GM23338 (cell line): Measurements from ENCODE around the gene SOX1. TPM values are rescaled to one million over a fixed set of nuclear protein-coding genes. Genes with fewer than 3 reads are reported as not detected.

Experiments
- ATAC-seq: fragments of 200-7000 bp; cut with Tn5 transposase; 3 replicates; pipeline ENCODE4 v1.9.1; 2020
- DNase-seq: peaks from one replicate; pipeline ENCODE4 v3.0.0-alpha.2; 2015; ENCODE audit warnings: low spot score
- H2AFZ ChIP-seq: fragments of 200-600 bp; sonication (generic); 2 replicates; pipeline ENCODE4 v1.8.0; 2016; ENCODE audit warnings: antibody characterized with exemption, mild to moderate bottlenecking, moderate library complexity
- H3F3A ChIP-seq: fragments of 200-600 bp; sonication (generic); replicated peaks from 2 replicates; pipeline ENCODE4 v1.8.0; 2017; ENCODE audit warnings: antibody characterized with exemption, mixed run types, low read depth
- H3K27ac ChIP-seq: fragments of 200-600 bp; sonication (generic); 2 replicates; pipeline ENCODE4 v1.6.1; 2016; ENCODE audit warnings: low read depth
- H3K27me3 ChIP-seq: fragments of 200-600 bp; sonication (generic); 2 replicates; pipeline ENCODE4 v1.8.0; 2016; ENCODE audit warnings: mild to moderate bottlenecking, mixed run types, moderate library complexity; ENCODE audit not compliant: insufficient read depth
- H3K36me3 ChIP-seq: fragments of 200-600 bp; sonication (generic); 2 replicates; pipeline ENCODE4 v1.8.0; 2016; ENCODE audit warnings: mild to moderate bottlenecking; ENCODE audit not compliant: insufficient read depth
- H3K4me1 ChIP-seq: fragments of 200-600 bp; sonication (generic); 2 replicates; pipeline ENCODE4 v1.8.0; 2016; ENCODE audit warnings: mild to moderate bottlenecking, moderate library complexity; ENCODE audit not compliant: insufficient read depth
- H3K4me2 ChIP-seq: fragments of 200-600 bp; sonication (generic); 2 replicates; pipeline ENCODE4 v1.7.1; 2017; ENCODE audit warnings: mixed run types
- H3K4me3 ChIP-seq: fragments of 200-600 bp; sonication (generic); 2 replicates; pipeline ENCODE4 v1.6.1; 2016; ENCODE audit warnings: mixed run types
- H3K79me2 ChIP-seq: fragments of 200-600 bp; sonication (generic); replicated peaks from 2 replicates; pipeline ENCODE4 v1.8.0; 2017; ENCODE audit warnings: mild to moderate bottlenecking; ENCODE audit not compliant: insufficient read depth
- H3K9me2 ChIP-seq: fragments of 200-600 bp; sonication (generic); 2 replicates; pipeline ENCODE4 v1.8.0; 2017; ENCODE audit not compliant: insufficient read depth
- H4K20me1 ChIP-seq: fragments of 200-600 bp; sonication (generic); replicated peaks from 2 replicates; pipeline ENCODE4 v1.8.0; 2017; ENCODE audit warnings: mild to moderate bottlenecking; ENCODE audit not compliant: insufficient read depth
- H3K27ac Mint-ChIP-seq: 2 replicates; pipeline ENCODE4 v1.8.0; 2020; ENCODE audit warnings: inconsistent platforms, mild to moderate bottlenecking, moderate library complexity, mixed read lengths
- H3K27me3 Mint-ChIP-seq: 3 replicates; pipeline ENCODE4 v1.8.0; 2022; ENCODE audit warnings: low read depth, mild to moderate bottlenecking, moderate library complexity, mixed read lengths, inconsistent platforms; ENCODE audit not compliant: insufficient read depth, poor library complexity
- H3K36me3 Mint-ChIP-seq: 3 replicates; pipeline ENCODE4 v1.8.0; 2021; ENCODE audit warnings: low read depth, mild to moderate bottlenecking, inconsistent platforms, moderate library complexity, mixed read lengths
- H3K4me1 Mint-ChIP-seq: 3 replicates; pipeline ENCODE4 v1.8.0; 2020; ENCODE audit warnings: mild to moderate bottlenecking, inconsistent platforms, mixed read lengths
- H3K4me3 Mint-ChIP-seq: 3 replicates; pipeline ENCODE4 v1.8.0; 2021; ENCODE audit warnings: moderate library complexity, mild to moderate bottlenecking, inconsistent platforms, mixed read lengths
- H3K9me3 Mint-ChIP-seq: 3 replicates; pipeline ENCODE4 v1.8.0; 2020; ENCODE audit warnings: moderate library complexity, mild to moderate bottlenecking, inconsistent platforms, mixed read lengths
- CREB1 ChIP-seq: fragments of 250-450 bp; sonication (Bioruptor Pico); IDR thresholded peaks from 2 replicates; pipeline ENCODE4 v1.5.0; 2020; ENCODE audit warnings: low read depth, mild to moderate bottlenecking, moderate library complexity
- EZH2 ChIP-seq: fragments of 200-600 bp; sonication (generic); IDR thresholded peaks from one replicate; pipeline ENCODE4 v1.8.0; 2017; ENCODE audit warnings: antibody characterized with exemption, mild to moderate bottlenecking, low read depth; ENCODE audit not compliant: unreplicated experiment
- EZH2phosphoT487 ChIP-seq: fragments of 200-600 bp; sonication (generic); IDR thresholded peaks from one replicate; pipeline ENCODE4 v1.8.1; 2018; ENCODE audit warnings: antibody characterized with exemption; ENCODE audit not compliant: unreplicated experiment
- JUNB ChIP-seq: IDR thresholded peaks from one replicate; pipeline ENCODE4 v1.6.1; 2016; ENCODE audit warnings: antibody characterized with exemption; ENCODE audit not compliant: unreplicated experiment
- NANOG ChIP-seq: IDR thresholded peaks from 2 replicates; pipeline ENCODE4 v1.6.1; 2016; ENCODE audit warnings: antibody characterized with exemption, borderline replicate concordance
- POLR2AphosphoS5 ChIP-seq: IDR thresholded peaks from 2 replicates; pipeline ENCODE4 v1.6.1; 2016; ENCODE audit warnings: antibody characterized with exemption, low read depth
- REST ChIP-seq: IDR thresholded peaks from one replicate; pipeline ENCODE4 v1.6.1; 2018; ENCODE audit warnings: antibody characterized with exemption; ENCODE audit not compliant: unreplicated experiment
- STAT1 ChIP-seq: IDR thresholded peaks from one replicate; pipeline ENCODE4 v1.6.1; 2016; ENCODE audit warnings: antibody characterized with exemption; ENCODE audit not compliant: unreplicated experiment
- ZNF114 ChIP-seq: fragments of 250-450 bp; sonication (Bioruptor Pico); IDR thresholded peaks from 2 replicates; pipeline ENCODE4 v1.5.0; 2020; ENCODE audit warnings: mild to moderate bottlenecking, moderate library complexity
- ZNF331 ChIP-seq: fragments of 250-450 bp; sonication (Bioruptor Pico); IDR thresholded peaks from 2 replicates; pipeline ENCODE4 v1.5.0; 2020; ENCODE audit warnings: low read depth, mild to moderate bottlenecking, moderate library complexity
- ZNF462 ChIP-seq: fragments of 250-450 bp; sonication (Bioruptor Pico); IDR thresholded peaks from 2 replicates; pipeline ENCODE4 v1.5.0; 2020; ENCODE audit warnings: mild to moderate bottlenecking, moderate library complexity
- polyA plus RNA-seq: library from polyadenylated mRNA; unstranded; fragments of >200 nt; fragmentation: Nextera tagmentation; extraction: Ambion mirVana; gene quantifications from 2 replicates; pipeline ENCODE4 v1.2.1, GENCODE V29; 2016
- total RNA-seq: library from RNA; depleted of rRNA; stranded (reverse); fragments of >200 nt; shearing (Covaris generic); gene quantifications from 2 replicates; pipeline ENCODE4 v1.2.3, GENCODE V29; 2014
- TF ChIP-seq, protein P1 (sequence below): IDR thresholded peaks from 2 replicates; pipeline ENCODE4 v1.6.1; 2016; ENCODE audit warnings: antibody characterized with exemption
- TF ChIP-seq, protein P2 (sequence below), 2 experiments: fragments of 200-600 bp in 1 of 2; sonication (generic) in 1 of 2; conservative IDR thresholded peaks; 2 replicates each; pipeline versions ENCODE4 v1.5.1 to v1.6.1; 2016 to 2017; ENCODE audit warnings: antibody characterized with exemption in 2 of 2, low read depth in 2 of 2, mild to moderate bottlenecking in 2 of 2, moderate library complexity in 1 of 2

SOX1 gene
- total and polyA plus RNA-seq, 2 experiments from 2014 or later = 0.10 to 0.17 TPM

DNA sequence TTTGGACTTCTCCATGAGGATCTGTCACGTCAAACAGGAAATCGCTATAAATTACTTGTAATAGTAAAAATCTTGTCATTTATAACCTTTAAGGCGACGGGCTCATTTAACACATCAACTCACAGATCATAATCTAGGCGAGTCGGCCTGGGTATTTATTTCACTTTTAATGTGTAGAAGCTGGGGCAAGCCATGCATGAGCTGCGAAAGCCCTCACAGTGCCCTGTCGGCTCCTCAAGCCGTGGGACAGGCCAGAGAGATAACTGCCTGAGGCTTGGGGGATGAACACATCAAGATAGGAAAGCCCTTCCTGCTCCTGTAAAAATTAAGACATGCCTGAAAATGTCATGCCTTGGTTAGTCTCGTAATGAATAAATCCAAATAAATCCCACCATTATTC lies 30.8 kb downstream of the SOX1 start:
- Histone ChIP-seq H3K4me1 (peaks cover 22% of the 10 kb centered on the region), H3K9me2 (no peaks in the 10 kb centered on the region), H3F3A (no peaks in the 10 kb centered on the region), H4K20me1 (no peaks in the 10 kb centered on the region), H2AFZ (no peak overlapping the region), H3K79me2 (no peaks in the 10 kb centered on the region), H3K27me3 (peaks cover 21% of the 10 kb centered on the region), H3K4me3 (no peak overlapping the region), H3K27ac (no peak overlapping the region), H3K4me2 (no peak overlapping the region), H3K36me3 (no peaks in the 10 kb centered on the region)
- TF ChIP-seq NANOG (no peak), EZH2phosphoT487 (no peak), ZNF462 (no peak), EZH2 (no peak), JUNB (no peak), STAT1 (no peak), POLR2AphosphoS5 (no peak), CREB1 (CRISPR knock-in tag) (no peak), ZNF114 (CRISPR knock-in tag) (no peak), REST (no peak), ZNF331 (CRISPR knock-in tag) (no peak)
- TF ChIP-seq, protein P1, sequence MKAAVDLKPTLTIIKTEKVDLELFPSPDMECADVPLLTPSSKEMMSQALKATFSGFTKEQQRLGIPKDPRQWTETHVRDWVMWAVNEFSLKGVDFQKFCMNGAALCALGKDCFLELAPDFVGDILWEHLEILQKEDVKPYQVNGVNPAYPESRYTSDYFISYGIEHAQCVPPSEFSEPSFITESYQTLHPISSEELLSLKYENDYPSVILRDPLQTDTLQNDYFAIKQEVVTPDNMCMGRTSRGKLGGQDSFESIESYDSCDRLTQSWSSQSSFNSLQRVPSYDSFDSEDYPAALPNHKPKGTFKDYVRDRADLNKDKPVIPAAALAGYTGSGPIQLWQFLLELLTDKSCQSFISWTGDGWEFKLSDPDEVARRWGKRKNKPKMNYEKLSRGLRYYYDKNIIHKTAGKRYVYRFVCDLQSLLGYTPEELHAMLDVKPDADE = no peak
- TF ChIP-seq, protein P2, sequence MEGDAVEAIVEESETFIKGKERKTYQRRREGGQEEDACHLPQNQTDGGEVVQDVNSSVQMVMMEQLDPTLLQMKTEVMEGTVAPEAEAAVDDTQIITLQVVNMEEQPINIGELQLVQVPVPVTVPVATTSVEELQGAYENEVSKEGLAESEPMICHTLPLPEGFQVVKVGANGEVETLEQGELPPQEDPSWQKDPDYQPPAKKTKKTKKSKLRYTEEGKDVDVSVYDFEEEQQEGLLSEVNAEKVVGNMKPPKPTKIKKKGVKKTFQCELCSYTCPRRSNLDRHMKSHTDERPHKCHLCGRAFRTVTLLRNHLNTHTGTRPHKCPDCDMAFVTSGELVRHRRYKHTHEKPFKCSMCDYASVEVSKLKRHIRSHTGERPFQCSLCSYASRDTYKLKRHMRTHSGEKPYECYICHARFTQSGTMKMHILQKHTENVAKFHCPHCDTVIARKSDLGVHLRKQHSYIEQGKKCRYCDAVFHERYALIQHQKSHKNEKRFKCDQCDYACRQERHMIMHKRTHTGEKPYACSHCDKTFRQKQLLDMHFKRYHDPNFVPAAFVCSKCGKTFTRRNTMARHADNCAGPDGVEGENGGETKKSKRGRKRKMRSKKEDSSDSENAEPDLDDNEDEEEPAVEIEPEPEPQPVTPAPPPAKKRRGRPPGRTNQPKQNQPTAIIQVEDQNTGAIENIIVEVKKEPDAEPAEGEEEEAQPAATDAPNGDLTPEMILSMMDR (conservative IDR thresholded peaks at IDR 0.05; ENCODE audit: low read depth in 2 of 2) = no peak
- peaks cover 27% of the 10 kb centered on the region for H3K4me1 Mint-ChIP-seq
- H3K27ac Mint-ChIP-seq = no peak overlapping the region
- ATAC-seq (no peak), DNase-seq (no peak)
- no peak overlapping the region for H3K4me3 Mint-ChIP-seq
- no peaks in the 10 kb centered on the region for H3K36me3 Mint-ChIP-seq
- no peaks in the 10 kb centered on the region for H3K9me3 Mint-ChIP-seq
- H3K27me3 Mint-ChIP-seq = peaks cover 29% of the 10 kb centered on the region
